ENCODE results near the gene MSLN. TPM values are rescaled to one million over a fixed set of nuclear protein-coding genes. Genes with fewer than 3 reads are reported as not detected.

The MSLN gene
- total RNA-seq, 2 donors from 2014 or later = 0.74 to 7.3 TPM

GRCh38 chr16:789191-789850, 28.8 kb downstream of the MSLN start:
- Histone ChIP-seq H3K27ac (no peak overlapping the region), H3K4me1 (replicated peaks) (peaks cover 5% of the 10 kb centered on the region), H3K9me3 (no peaks in the 10 kb centered on the region), H3K27me3 (replicated peaks; ENCODE audit: insufficient read depth) (no peaks in the 10 kb centered on the region), H3K36me3 (no peaks in the 10 kb centered on the region), H3K4me3 (peak overlapping the region; percentile 91 to 99)
- no peak for DNase-seq (ENCODE audit: low spot score)
- intact Hi-C loops (cut with DNase I) = loop anchor here (5.0 kb wide), 1 partner anchor 77 kb away; no protein-coding TSS in a partner anchor
- no peak for TF ChIP-seq POLR2A (IDR thresholded peaks at IDR 0.05)
- TF ChIP-seq CTCF (IDR thresholded peaks at IDR 0.05) = no peak
- no peak for TF ChIP-seq POLR2AphosphoS5 (IDR thresholded peaks at IDR 0.05)
- WGBS = 69% methylated on average over 33 of the region's 33 CpGs

DNA sequence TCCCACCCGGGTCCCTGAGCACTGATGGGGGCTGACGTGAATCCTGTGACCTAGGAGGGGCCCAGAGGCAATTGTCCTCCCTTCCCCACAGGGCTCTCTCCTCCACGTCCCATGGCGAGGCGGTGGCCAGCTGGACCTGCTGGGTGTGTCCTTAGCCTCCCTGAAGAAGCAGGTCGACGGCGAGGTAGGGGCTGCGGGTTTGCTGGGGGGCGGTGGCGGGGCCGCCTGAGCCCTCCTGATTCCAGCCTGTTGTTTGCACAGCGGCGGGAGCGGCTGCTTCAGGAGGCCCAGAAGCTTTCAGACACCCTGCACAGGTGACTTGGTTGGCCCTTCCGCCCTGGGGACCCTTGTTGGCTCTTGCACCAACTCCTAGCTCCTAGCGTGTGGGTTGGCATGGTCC, 29.6 kb downstream of the MSLN start:
- intact Hi-C loops (cut with DNase I) = no loop called here
- no peaks in the 10 kb centered on the region for H3K27me3 ChIP-seq (replicated peaks; ENCODE audit: insufficient read depth)
- H3K27ac ChIP-seq = no peak overlapping the region
- H3K4me1 ChIP-seq (replicated peaks) = peaks cover 5% of the 10 kb centered on the region
- H3K9me3 ChIP-seq = no peaks in the 10 kb centered on the region
- WGBS = 89% methylated on average over 17 of the region's 17 CpGs
- H3K36me3 ChIP-seq = no peaks in the 10 kb centered on the region
- DNase-seq (ENCODE audit: low spot score) = no peak
- H3K4me3 ChIP-seq = no peak overlapping the region
- TF ChIP-seq CTCF (IDR thresholded peaks at IDR 0.05) (no peak), POLR2A (IDR thresholded peaks at IDR 0.05) (no peak), POLR2AphosphoS5 (IDR thresholded peaks at IDR 0.05) (no peak)

GRCh38 chr16:791131-791530, 30.6 kb downstream of the MSLN start:
- Histone ChIP-seq H3K4me3 (no peak overlapping the region), H3K27ac (no peak overlapping the region), H3K27me3 (replicated peaks; ENCODE audit: insufficient read depth) (no peaks in the 10 kb centered on the region), H3K9me3 (no peaks in the 10 kb centered on the region), H3K36me3 (no peaks in the 10 kb centered on the region), H3K4me1 (replicated peaks) (peaks cover 5% of the 10 kb centered on the region)
- intact Hi-C loops (cut with DNase I) = no loop called here
- 95% methylated on average over 23 of the region's 23 CpGs for WGBS
- TF ChIP-seq CTCF (IDR thresholded peaks at IDR 0.05) (no peak), POLR2AphosphoS5 (IDR thresholded peaks at IDR 0.05) (no peak), POLR2A (IDR thresholded peaks at IDR 0.05) (no peak)
- DNase-seq (ENCODE audit: low spot score) = no peak

GRCh38 chr16:792221-792995, 31.9 kb downstream of the MSLN start:
- 92% methylated on average over 40 of the region's 46 CpGs for WGBS
- Histone ChIP-seq H3K36me3 (no peaks in the 10 kb centered on the region), H3K27ac (no peak overlapping the region), H3K9me3 (no peaks in the 10 kb centered on the region), H3K4me1 (replicated peaks) (no peaks in the 10 kb centered on the region), H3K27me3 (replicated peaks; ENCODE audit: insufficient read depth) (no peaks in the 10 kb centered on the region), H3K4me3 (no peak overlapping the region)
- no peak for DNase-seq (ENCODE audit: low spot score)
- intact Hi-C loops (cut with DNase I) = no loop called here
- no peak for TF ChIP-seq POLR2AphosphoS5 (IDR thresholded peaks at IDR 0.05)
- no peak for TF ChIP-seq CTCF (IDR thresholded peaks at IDR 0.05)
- no peak for TF ChIP-seq POLR2A (IDR thresholded peaks at IDR 0.05)
